ENCODE results near the gene MAGI3. TPM values are rescaled to one million over a fixed set of nuclear protein-coding genes. Genes with fewer than 3 reads are reported as not detected.
"Not testable (repeated sequence)": the region's sequence is repeated elsewhere in the genome, so short reads cannot be mapped to it uniquely, and the experiment has no call there.

The MAGI3 gene
- total RNA-seq, 1 donor from 2014 or later = 4.1 TPM

- H3K4me3 Mint-ChIP-seq (ENCODE audit: low read depth) = no peak overlapping the region
- H3K9me3 Mint-ChIP-seq = no peaks in the 10 kb centered on the region
- H3K27me3 Mint-ChIP-seq (ENCODE audit: low read depth) = no peaks in the 10 kb centered on the region
- no peak overlapping the region for H3K27ac Mint-ChIP-seq
- intact Hi-C loops (cut with micrococcal nuclease) = no loop called here
- no peak for DNase-seq (ENCODE audit: low spot score)
- H3K36me3 Mint-ChIP-seq (ENCODE audit: low read depth) = no peaks in the 10 kb centered on the region
- H3K4me1 Mint-ChIP-seq (ENCODE audit: low read depth) = no peaks in the 10 kb centered on the region
Observed at GRCh38 chr1:113541106-113541505, 150.8 kb downstream of the MAGI3 start.

GRCh38 chr1:113542221-113542701 is 151.9 kb downstream of the MAGI3 start:
- H3K36me3 Mint-ChIP-seq (ENCODE audit: low read depth) = no peaks in the 10 kb centered on the region
- H3K27me3 Mint-ChIP-seq (ENCODE audit: low read depth) = no peaks in the 10 kb centered on the region
- no peak overlapping the region for H3K27ac Mint-ChIP-seq
- no peaks in the 10 kb centered on the region for H3K9me3 Mint-ChIP-seq
- intact Hi-C loops (cut with micrococcal nuclease) = no loop called here
- H3K4me1 Mint-ChIP-seq (ENCODE audit: low read depth) = no peaks in the 10 kb centered on the region
- no peak overlapping the region for H3K4me3 Mint-ChIP-seq (ENCODE audit: low read depth)
- DNase-seq (ENCODE audit: low spot score) = no peak

- no peak overlapping the region for H3K27ac Mint-ChIP-seq
- intact Hi-C loops (cut with micrococcal nuclease) = no loop called here
- no peaks in the 10 kb centered on the region for H3K36me3 Mint-ChIP-seq (ENCODE audit: low read depth)
- H3K9me3 Mint-ChIP-seq = no peaks in the 10 kb centered on the region
- no peak for DNase-seq (ENCODE audit: low spot score)
- no peaks in the 10 kb centered on the region for H3K4me1 Mint-ChIP-seq (ENCODE audit: low read depth)
- H3K4me3 Mint-ChIP-seq (ENCODE audit: low read depth) = no peak overlapping the region
- H3K27me3 Mint-ChIP-seq (ENCODE audit: low read depth) = no peaks in the 10 kb centered on the region
Observed at GRCh38 chr1:113543110-113543509, 152.8 kb downstream of the MAGI3 start.

GRCh38 chr1:113545210-113545609 is 154.9 kb downstream of the MAGI3 start:
- no peaks in the 10 kb centered on the region for H3K36me3 Mint-ChIP-seq (ENCODE audit: low read depth)
- no peak overlapping the region for H3K4me3 Mint-ChIP-seq (ENCODE audit: low read depth)
- intact Hi-C loops (cut with micrococcal nuclease) = no loop called here
- no peaks in the 10 kb centered on the region for H3K9me3 Mint-ChIP-seq
- DNase-seq (ENCODE audit: low spot score) = no peak
- no peaks in the 10 kb centered on the region for H3K27me3 Mint-ChIP-seq (ENCODE audit: low read depth)
- no peaks in the 10 kb centered on the region for H3K4me1 Mint-ChIP-seq (ENCODE audit: low read depth)
- no peak overlapping the region for H3K27ac Mint-ChIP-seq

GRCh38 chr1:113545626-113546025 is 155.3 kb downstream of the MAGI3 start:
- intact Hi-C loops (cut with micrococcal nuclease) = no loop called here
- H3K27me3 Mint-ChIP-seq (ENCODE audit: low read depth) = no peaks in the 10 kb centered on the region

GRCh38 chr1:113551728-113552127 is 161.4 kb downstream of the MAGI3 start:
- Mint-ChIP-seq H3K36me3 (ENCODE audit: low read depth) (no peaks in the 10 kb centered on the region), H3K4me1 (ENCODE audit: low read depth) (no peaks in the 10 kb centered on the region), H3K4me3 (ENCODE audit: low read depth) (no peak overlapping the region), H3K27ac (no peak overlapping the region), H3K9me3 (no peaks in the 10 kb centered on the region), H3K27me3 (ENCODE audit: low read depth) (no peaks in the 10 kb centered on the region)
- intact Hi-C loops (cut with micrococcal nuclease) = no loop called here
- DNase-seq (ENCODE audit: low spot score) = no peak

More at GRCh38 chr1:113545626-113546025, 155.3 kb downstream of the MAGI3 start:
- no peaks in the 10 kb centered on the region for H3K36me3 Mint-ChIP-seq (ENCODE audit: low read depth)
- no peaks in the 10 kb centered on the region for H3K4me1 Mint-ChIP-seq (ENCODE audit: low read depth)
- H3K4me3 Mint-ChIP-seq (ENCODE audit: low read depth) = no peak overlapping the region
- DNase-seq (ENCODE audit: low spot score) = no peak
- H3K9me3 Mint-ChIP-seq = no peaks in the 10 kb centered on the region
- no peak overlapping the region for H3K27ac Mint-ChIP-seq

GRCh38 chr1:113552244-113552643 is 161.9 kb downstream of the MAGI3 start:
- no peaks in the 10 kb centered on the region for H3K36me3 Mint-ChIP-seq (ENCODE audit: low read depth)
- no peaks in the 10 kb centered on the region for H3K4me1 Mint-ChIP-seq (ENCODE audit: low read depth)
- H3K9me3 Mint-ChIP-seq = no peaks in the 10 kb centered on the region
- DNase-seq (ENCODE audit: low spot score) = no peak
- H3K27me3 Mint-ChIP-seq (ENCODE audit: low read depth) = no peaks in the 10 kb centered on the region
- H3K27ac Mint-ChIP-seq = no peak overlapping the region
- intact Hi-C loops (cut with micrococcal nuclease) = no loop called here
- H3K4me3 Mint-ChIP-seq (ENCODE audit: low read depth) = no peak overlapping the region

- Mint-ChIP-seq H3K36me3 (ENCODE audit: low read depth) (no peaks in the 10 kb centered on the region), H3K27me3 (ENCODE audit: low read depth) (no peaks in the 10 kb centered on the region), H3K9me3 (peaks cover 23% of the 10 kb centered on the region), H3K4me1 (ENCODE audit: low read depth) (no peaks in the 10 kb centered on the region), H3K27ac (no peak overlapping the region), H3K4me3 (ENCODE audit: low read depth) (no peak overlapping the region)
- DNase-seq (ENCODE audit: low spot score) = no peak
- intact Hi-C loops (cut with micrococcal nuclease) = no loop called here
Observed at GRCh38 chr1:113557187-113557586, 166.9 kb downstream of the MAGI3 start.

- no peak overlapping the region for H3K4me3 Mint-ChIP-seq (ENCODE audit: low read depth)
- no peaks in the 10 kb centered on the region for H3K4me1 Mint-ChIP-seq (ENCODE audit: low read depth)
- no peak for DNase-seq (ENCODE audit: low spot score)
- peaks cover 19% of the 10 kb centered on the region for H3K9me3 Mint-ChIP-seq
- H3K36me3 Mint-ChIP-seq (ENCODE audit: low read depth) = no peaks in the 10 kb centered on the region
- H3K27me3 Mint-ChIP-seq (ENCODE audit: low read depth) = no peaks in the 10 kb centered on the region
- no peak overlapping the region for H3K27ac Mint-ChIP-seq
- intact Hi-C loops (cut with micrococcal nuclease) = no loop called here
Observed at GRCh38 chr1:113565621-113566020, 175.3 kb downstream of the MAGI3 start.

GRCh38 chr1:113567427-113567826 is 177.1 kb downstream of the MAGI3 start:
- H3K27me3 Mint-ChIP-seq (ENCODE audit: low read depth) = no peaks in the 10 kb centered on the region
- no peaks in the 10 kb centered on the region for H3K36me3 Mint-ChIP-seq (ENCODE audit: low read depth)
- intact Hi-C loops (cut with micrococcal nuclease) = no loop called here
- DNase-seq (ENCODE audit: low spot score) = no peak
- H3K27ac Mint-ChIP-seq = no peak overlapping the region
- H3K9me3 Mint-ChIP-seq = peaks cover 22% of the 10 kb centered on the region
- H3K4me3 Mint-ChIP-seq (ENCODE audit: low read depth) = no peak overlapping the region
- H3K4me1 Mint-ChIP-seq (ENCODE audit: low read depth) = no peaks in the 10 kb centered on the region

GRCh38 chr1:113575744-113576260 is 185.5 kb downstream of the MAGI3 start:
- DNase-seq (ENCODE audit: low spot score); H3K27ac Mint-ChIP-seq; H3K36me3 Mint-ChIP-seq (ENCODE audit: low read depth); H3K9me3 Mint-ChIP-seq; intact Hi-C loops (cut with micrococcal nuclease); H3K27me3 Mint-ChIP-seq (ENCODE audit: low read depth); H3K4me3 Mint-ChIP-seq (ENCODE audit: low read depth); H3K4me1 Mint-ChIP-seq (ENCODE audit: low read depth): not testable (repeated sequence)

- Mint-ChIP-seq H3K27ac (no peak overlapping the region), H3K4me3 (ENCODE audit: low read depth) (no peak overlapping the region), H3K36me3 (ENCODE audit: low read depth) (no peaks in the 10 kb centered on the region), H3K27me3 (ENCODE audit: low read depth) (no peaks in the 10 kb centered on the region), H3K9me3 (peaks cover 7% of the 10 kb centered on the region), H3K4me1 (ENCODE audit: low read depth) (no peaks in the 10 kb centered on the region)
- DNase-seq (ENCODE audit: low spot score) = no peak
- intact Hi-C loops (cut with micrococcal nuclease) = no loop called here
Observed at GRCh38 chr1:113576271-113576670, 186.0 kb downstream of the MAGI3 start.

GRCh38 chr1:113579256-113580018 is 189.1 kb downstream of the MAGI3 start:
- Mint-ChIP-seq H3K4me3 (ENCODE audit: low read depth) (no peak overlapping the region), H3K27me3 (ENCODE audit: low read depth) (no peaks in the 10 kb centered on the region), H3K4me1 (ENCODE audit: low read depth) (no peaks in the 10 kb centered on the region), H3K36me3 (ENCODE audit: low read depth) (no peaks in the 10 kb centered on the region), H3K27ac (no peak overlapping the region), H3K9me3 (no peaks in the 10 kb centered on the region)
- intact Hi-C loops (cut with micrococcal nuclease) = no loop called here
- no peak for DNase-seq (ENCODE audit: low spot score)

Measured in activated T-helper 2 cell treated with anti-CD3 and anti-CD28 coated beads, Interferon-gamma antibody, Interleukin-2, Interleukin-4, amounts not matched to agents 10 μg/mL and 5 μg/mL and 100 μg/mL, durations not matched to agents 14 hours and 24 hours and 36 hours (primary cell).